K562 (cell line): Measurements from ENCODE around the gene MBD3. TPM values are rescaled to one million over a fixed set of nuclear protein-coding genes. Genes with fewer than 3 reads are reported as not detected.
"Not testable (repeated sequence)": the region's sequence is repeated elsewhere in the genome, so short reads cannot be mapped to it uniquely, and the experiment has no call there.

Source experiments
- ATAC-seq: fragments of 200-7000 bp; cut with Tn5 transposase; 3 replicates; pipeline ENCODE4 v1.9.1; 2020; ENCODE audit warnings: moderate library complexity
- BruUV-seq: library from RNA; stranded (reverse); fragments of 400-500 nt; replicated peaks from 2 replicates; lab custom pipeline; 2021; lab: Mats Ljungman, UMichigan
- CTCF ChIA-PET: fragments of 300-600 bp; formaldehyde crosslinking; extraction: SDS; loops from one replicate; lab custom pipeline; 2021; ENCODE audit warnings: low intra/inter-chr PET ratio; lab: Yijun Ruan, JAX
- POLR2A ChIA-PET: fragments of 300-600, 350-650 bp; sonication (Branson Sonifier 250); formaldehyde crosslinking; extraction: SDS; loops from one replicate; lab custom pipeline; 2021; ENCODE audit warnings: antibody characterized with exemption, inconsistent platforms; lab: Yijun Ruan, JAX
- DNase-seq, 4 experiments: peaks; one replicate each; pipeline versions ENCODE4 v3.0.0 to v3.0.0-alpha.2; 2011 to 2018; ENCODE audit warnings: low spot score in 3 of 4, mixed read lengths in 3 of 4; ENCODE audit errors: extremely low read depth in 1 of 4
- FAIRE-seq: peaks from 2 replicates; lab custom pipeline; 2011; peaks lifted over from hg19 to GRCh38; lab: Jason Lieb, UNC
- H2AFZ ChIP-seq: 2 replicates; pipeline ENCODE4 v1.6.0; 2011; ENCODE audit warnings: low read depth, low read length, control low read depth, inconsistent platforms
- H3K27ac ChIP-seq: fragments of 200-600 bp; 3 replicates; pipeline ENCODE4 v1.8.0; 2011; ENCODE audit warnings: low read depth, mild to moderate bottlenecking, control low read depth, inconsistent platforms, low read length, moderate library complexity, mixed read lengths; ENCODE audit errors: extremely low read depth
- H3K27me3 ChIP-seq, 2 experiments: fragments of 300-600 bp in 1 of 2; 2 replicates in 1 of 2; 3 replicates in 1 of 2; pipeline versions ENCODE4 v1.6.0 to v1.8.0; 2011; ENCODE audit warnings: inconsistent platforms in 2 of 2, low read length in 2 of 2, mild to moderate bottlenecking in 1 of 2, mixed read lengths in 1 of 2, moderate library complexity in 1 of 2; ENCODE audit not compliant: control insufficient read depth in 2 of 2, insufficient read depth in 2 of 2
- H3K36me3 ChIP-seq: fragments of 300-600 bp; 3 replicates; pipeline ENCODE4 v1.8.0; 2011; ENCODE audit warnings: mild to moderate bottlenecking, low read length, inconsistent platforms; ENCODE audit not compliant: control insufficient read depth, insufficient read depth
- H3K4me1 ChIP-seq, 2 experiments: fragments of 200-600 bp in 1 of 2; replicated peaks in 1 of 2; 2 replicates in 1 of 2; 3 replicates in 1 of 2; pipeline versions ENCODE4 v1.5.1 to v1.8.0; 2011; ENCODE audit warnings: inconsistent platforms in 2 of 2, low read length in 2 of 2, mild to moderate bottlenecking in 1 of 2, mixed read lengths in 1 of 2, moderate library complexity in 1 of 2; ENCODE audit not compliant: control insufficient read depth in 2 of 2, insufficient read depth in 2 of 2
- H3K4me2 ChIP-seq: 2 replicates; pipeline ENCODE4 v1.6.1; 2011; ENCODE audit warnings: low read length, control low read depth, inconsistent platforms, mixed read lengths; ENCODE audit not compliant: insufficient read depth
- H3K4me3 ChIP-seq: fragments of 200-600 bp; sonication (generic), shearing (Covaris generic); 2 replicates; pipeline ENCODE4 v1.5.1; 2016; ENCODE audit warnings: control low read depth, inconsistent platforms
- H3K79me2 ChIP-seq: fragments of 200-600 bp; 3 replicates; pipeline ENCODE4 v1.8.0; 2011; ENCODE audit warnings: low read length, inconsistent platforms; ENCODE audit not compliant: control insufficient read depth, insufficient read depth
- H3K9ac ChIP-seq, 2 experiments: 2 replicates each; pipeline versions ENCODE4 v1.6.0 to v1.6.1; 2011; ENCODE audit warnings: low read depth in 2 of 2, low read length in 2 of 2, control low read depth in 1 of 2, inconsistent platforms in 1 of 2, mild to moderate bottlenecking in 1 of 2, mixed read lengths in 1 of 2; ENCODE audit not compliant: insufficient read depth in 1 of 2
- H3K9me1 ChIP-seq: one replicate; pipeline ENCODE4 v1.6.0; 2011; ENCODE audit warnings: inconsistent platforms, mild to moderate bottlenecking, low read length, moderate library complexity; ENCODE audit not compliant: control insufficient read depth, insufficient read depth
- H3K9me3 ChIP-seq: replicated peaks from 2 replicates; pipeline ENCODE4 v1.5.1; 2011; ENCODE audit warnings: low read depth, low read length, inconsistent platforms; ENCODE audit not compliant: control insufficient read depth, insufficient read depth
- H4K20me1 ChIP-seq: replicated peaks from 2 replicates; pipeline ENCODE4 v1.6.1; 2011; ENCODE audit warnings: low read length, inconsistent platforms, mixed read lengths; ENCODE audit not compliant: control insufficient read depth, insufficient read depth
- BCOR ChIP-seq: fragments of 450-650 bp; IDR thresholded peaks from 2 replicates; pipeline ENCODE4 v1.6.1; 2016
- ZNF121 ChIP-seq: sonication (generic); formaldehyde crosslinking; conservative IDR thresholded peaks from 2 replicates; pipeline ENCODE4 v1.8.0; 2022; ENCODE audit warnings: missing genetic modification reagents
- WGBS: fragments of 100-300 bp; shearing (Covaris generic); methylation state at CpG from one replicate; pipeline ENCODE4 v1.1.6; 2016; ENCODE audit warnings: low coverage, mixed read lengths; ENCODE audit not compliant: insufficient coverage; ENCODE audit errors: missing lambda C conversion rate; 5-methylcytosine and 5-hydroxymethylcytosine counted together
- in situ Hi-C: fragments of 300-500 bp; cut with MboI; formaldehyde crosslinking; loops from 4 replicates; pipeline ENCODE4 v1.15.0; 2018; ENCODE audit warnings: inconsistent platforms, mixed read lengths
- intact Hi-C: fragments of 100-400 bp; cut with micrococcal nuclease; formaldehyde crosslinking; loops from 2 replicates; pipeline ENCODE4 v1.14.2; 2022
- polyA plus RNA-seq, 8 experiments: library from polyadenylated mRNA; depleted of rRNA in 4 of 8; stranded (reverse) in 5 of 8; unstranded in 3 of 8; fragments of >200 nt; fragmentation: Nextera tagmentation in 2 of 8; fragmentation: Illumina TruSeq in 1 of 8; extraction: Ambion mirVana in 2 of 8; extraction: Trizol in 1 of 8; gene quantifications; 2 replicates each; pipeline versions ENCODE4 v1.2.1 to v1.2.3, GENCODE V29; 2011 to 2014; ENCODE audit warnings: inconsistent platforms in 1 of 8, missing spikeins in 1 of 8
- total RNA-seq, 7 experiments: library from RNA; depleted of rRNA in 6 of 7; stranded (reverse); fragments of >200 nt in 6 of 7; fragmentation: Illumina TruSeq in 2 of 7; extraction: Trizol in 2 of 7; gene quantifications; 2 replicates each; pipeline versions ENCODE4 v1.2.1 to v1.2.3, GENCODE V29; 2011 to 2021; ENCODE audit warnings: low replicate concordance in 1 of 7
- TF ChIP-seq, protein P1 (sequence below): fragments of 450-650 bp; IDR thresholded peaks from 2 replicates; pipeline ENCODE4 v1.6.1; 2016; ENCODE audit warnings: mild to moderate bottlenecking, moderate library complexity

Gene MBD3
- total and polyA plus RNA-seq, 9 of the 15 experiments (the other 6 are each of a cell fraction or from before 2014, with no cell fraction given), result 0.24 to 137 (median 30.9) TPM

- H3K36me3 ChIP-seq, H3K27ac ChIP-seq, ATAC-seq, intact Hi-C loops, H4K20me1 ChIP-seq, in situ Hi-C loops, DNase-seq, BruUV-seq, H3K9me1 ChIP-seq, CTCF ChIA-PET, FAIRE-seq, H3K9ac ChIP-seq, H3K4me2 ChIP-seq, H3K4me3 ChIP-seq, H3K79me2 ChIP-seq, H3K9me3 ChIP-seq, H2AFZ ChIP-seq: not testable (repeated sequence)
- WGBS, result 25% methylated on average over 9 of the region's 11 CpGs
- H3K4me1 ChIP-seq, result peaks cover 0 to 32% of the 10 kb centered on the region in 2 experiments; a peak in 2 of 5 replicates
- POLR2A ChIA-PET, result interaction anchor here (0.6 kb wide), 1 partner anchor 122 kb away, joined by 3 read pairs; no protein-coding TSS in a partner anchor
- peaks cover 9 to 31% of the 10 kb centered on the region in 2 experiments; a peak in 2 of 5 replicates for H3K27me3 ChIP-seq
- peak; percentile 96 for TF ChIP-seq ZNF121 (CRISPR knock-in tag)
- peak; percentile 46; the same call in 1 of the 2 replicates for TF ChIP-seq BCOR
Measured at GRCh38 chr19:1530856-1531255, 61.8 kb downstream of the MBD3 start.

- in situ Hi-C loops, result no loop called here
- FAIRE-seq (no peak), ATAC-seq (no peak), DNase-seq (no peak)
- no peaks in the 10 kb centered on the region for H3K9me3 ChIP-seq
- H2AFZ ChIP-seq, result no peak overlapping the region
- peaks cover 17 to 45% of the 10 kb centered on the region in 2 experiments; a peak in 4 of 5 replicates for H3K27me3 ChIP-seq
- H4K20me1 ChIP-seq, result peaks cover 8% of the 10 kb centered on the region
- H3K4me1 ChIP-seq, result peaks cover 2 to 39% of the 10 kb centered on the region in 2 experiments; a peak in 3 of 5 replicates
- no peaks in the 10 kb centered on the region for H3K36me3 ChIP-seq
- no peak overlapping the region for H3K27ac ChIP-seq
- H3K4me3 ChIP-seq, result no peak overlapping the region
- ChIA-PET POLR2A (no interaction called here), CTCF (no interaction called here)
- H3K9me1 ChIP-seq, result no peaks in the 10 kb centered on the region
- BruUV-seq, result no TSS peak
- intact Hi-C loops, result no loop called here
- H3K79me2 ChIP-seq, result no peaks in the 10 kb centered on the region
- no peak overlapping the region for H3K4me2 ChIP-seq
- WGBS, result 7% methylated on average over 15 of the region's 16 CpGs
- H3K9ac ChIP-seq, result no peak overlapping the region; a peak in 1 of 4 replicates
- TF ChIP-seq, protein P1, sequence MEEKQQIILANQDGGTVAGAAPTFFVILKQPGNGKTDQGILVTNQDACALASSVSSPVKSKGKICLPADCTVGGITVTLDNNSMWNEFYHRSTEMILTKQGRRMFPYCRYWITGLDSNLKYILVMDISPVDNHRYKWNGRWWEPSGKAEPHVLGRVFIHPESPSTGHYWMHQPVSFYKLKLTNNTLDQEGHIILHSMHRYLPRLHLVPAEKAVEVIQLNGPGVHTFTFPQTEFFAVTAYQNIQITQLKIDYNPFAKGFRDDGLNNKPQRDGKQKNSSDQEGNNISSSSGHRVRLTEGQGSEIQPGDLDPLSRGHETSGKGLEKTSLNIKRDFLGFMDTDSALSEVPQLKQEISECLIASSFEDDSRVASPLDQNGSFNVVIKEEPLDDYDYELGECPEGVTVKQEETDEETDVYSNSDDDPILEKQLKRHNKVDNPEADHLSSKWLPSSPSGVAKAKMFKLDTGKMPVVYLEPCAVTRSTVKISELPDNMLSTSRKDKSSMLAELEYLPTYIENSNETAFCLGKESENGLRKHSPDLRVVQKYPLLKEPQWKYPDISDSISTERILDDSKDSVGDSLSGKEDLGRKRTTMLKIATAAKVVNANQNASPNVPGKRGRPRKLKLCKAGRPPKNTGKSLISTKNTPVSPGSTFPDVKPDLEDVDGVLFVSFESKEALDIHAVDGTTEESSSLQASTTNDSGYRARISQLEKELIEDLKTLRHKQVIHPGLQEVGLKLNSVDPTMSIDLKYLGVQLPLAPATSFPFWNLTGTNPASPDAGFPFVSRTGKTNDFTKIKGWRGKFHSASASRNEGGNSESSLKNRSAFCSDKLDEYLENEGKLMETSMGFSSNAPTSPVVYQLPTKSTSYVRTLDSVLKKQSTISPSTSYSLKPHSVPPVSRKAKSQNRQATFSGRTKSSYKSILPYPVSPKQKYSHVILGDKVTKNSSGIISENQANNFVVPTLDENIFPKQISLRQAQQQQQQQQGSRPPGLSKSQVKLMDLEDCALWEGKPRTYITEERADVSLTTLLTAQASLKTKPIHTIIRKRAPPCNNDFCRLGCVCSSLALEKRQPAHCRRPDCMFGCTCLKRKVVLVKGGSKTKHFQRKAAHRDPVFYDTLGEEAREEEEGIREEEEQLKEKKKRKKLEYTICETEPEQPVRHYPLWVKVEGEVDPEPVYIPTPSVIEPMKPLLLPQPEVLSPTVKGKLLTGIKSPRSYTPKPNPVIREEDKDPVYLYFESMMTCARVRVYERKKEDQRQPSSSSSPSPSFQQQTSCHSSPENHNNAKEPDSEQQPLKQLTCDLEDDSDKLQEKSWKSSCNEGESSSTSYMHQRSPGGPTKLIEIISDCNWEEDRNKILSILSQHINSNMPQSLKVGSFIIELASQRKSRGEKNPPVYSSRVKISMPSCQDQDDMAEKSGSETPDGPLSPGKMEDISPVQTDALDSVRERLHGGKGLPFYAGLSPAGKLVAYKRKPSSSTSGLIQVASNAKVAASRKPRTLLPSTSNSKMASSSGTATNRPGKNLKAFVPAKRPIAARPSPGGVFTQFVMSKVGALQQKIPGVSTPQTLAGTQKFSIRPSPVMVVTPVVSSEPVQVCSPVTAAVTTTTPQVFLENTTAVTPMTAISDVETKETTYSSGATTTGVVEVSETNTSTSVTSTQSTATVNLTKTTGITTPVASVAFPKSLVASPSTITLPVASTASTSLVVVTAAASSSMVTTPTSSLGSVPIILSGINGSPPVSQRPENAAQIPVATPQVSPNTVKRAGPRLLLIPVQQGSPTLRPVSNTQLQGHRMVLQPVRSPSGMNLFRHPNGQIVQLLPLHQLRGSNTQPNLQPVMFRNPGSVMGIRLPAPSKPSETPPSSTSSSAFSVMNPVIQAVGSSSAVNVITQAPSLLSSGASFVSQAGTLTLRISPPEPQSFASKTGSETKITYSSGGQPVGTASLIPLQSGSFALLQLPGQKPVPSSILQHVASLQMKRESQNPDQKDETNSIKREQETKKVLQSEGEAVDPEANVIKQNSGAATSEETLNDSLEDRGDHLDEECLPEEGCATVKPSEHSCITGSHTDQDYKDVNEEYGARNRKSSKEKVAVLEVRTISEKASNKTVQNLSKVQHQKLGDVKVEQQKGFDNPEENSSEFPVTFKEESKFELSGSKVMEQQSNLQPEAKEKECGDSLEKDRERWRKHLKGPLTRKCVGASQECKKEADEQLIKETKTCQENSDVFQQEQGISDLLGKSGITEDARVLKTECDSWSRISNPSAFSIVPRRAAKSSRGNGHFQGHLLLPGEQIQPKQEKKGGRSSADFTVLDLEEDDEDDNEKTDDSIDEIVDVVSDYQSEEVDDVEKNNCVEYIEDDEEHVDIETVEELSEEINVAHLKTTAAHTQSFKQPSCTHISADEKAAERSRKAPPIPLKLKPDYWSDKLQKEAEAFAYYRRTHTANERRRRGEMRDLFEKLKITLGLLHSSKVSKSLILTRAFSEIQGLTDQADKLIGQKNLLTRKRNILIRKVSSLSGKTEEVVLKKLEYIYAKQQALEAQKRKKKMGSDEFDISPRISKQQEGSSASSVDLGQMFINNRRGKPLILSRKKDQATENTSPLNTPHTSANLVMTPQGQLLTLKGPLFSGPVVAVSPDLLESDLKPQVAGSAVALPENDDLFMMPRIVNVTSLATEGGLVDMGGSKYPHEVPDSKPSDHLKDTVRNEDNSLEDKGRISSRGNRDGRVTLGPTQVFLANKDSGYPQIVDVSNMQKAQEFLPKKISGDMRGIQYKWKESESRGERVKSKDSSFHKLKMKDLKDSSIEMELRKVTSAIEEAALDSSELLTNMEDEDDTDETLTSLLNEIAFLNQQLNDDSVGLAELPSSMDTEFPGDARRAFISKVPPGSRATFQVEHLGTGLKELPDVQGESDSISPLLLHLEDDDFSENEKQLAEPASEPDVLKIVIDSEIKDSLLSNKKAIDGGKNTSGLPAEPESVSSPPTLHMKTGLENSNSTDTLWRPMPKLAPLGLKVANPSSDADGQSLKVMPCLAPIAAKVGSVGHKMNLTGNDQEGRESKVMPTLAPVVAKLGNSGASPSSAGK, result no peak
Measured at GRCh38 chr19:1529430-1529816, 63.2 kb downstream of the MBD3 start.
